GM06990 (cell line): Measurements from ENCODE around the gene SBNO2.

Source experiments
- DNase-seq: peaks from one replicate; pipeline ENCODE4 v3.0.0-alpha.2; 2011; ENCODE audit not compliant: insufficient read length; ENCODE audit errors: extremely low read depth
- H3K27me3 ChIP-seq: replicated peaks from 2 replicates; pipeline ENCODE4 v1.6.0; 2011; ENCODE audit warnings: low read length; ENCODE audit not compliant: control insufficient read depth, insufficient read depth
- H3K36me3 ChIP-seq: 2 replicates; pipeline ENCODE4 v1.5.1; 2011; ENCODE audit warnings: low read length; ENCODE audit not compliant: control insufficient read depth, insufficient read depth
- H3K4me3 ChIP-seq: replicated peaks from 2 replicates; pipeline ENCODE4 v1.5.1; 2011; ENCODE audit warnings: low read depth, mild to moderate bottlenecking, control low read depth, low read length
- TF ChIP-seq, protein P1 (sequence below): IDR thresholded peaks from 2 replicates; pipeline ENCODE4 v1.5.1; 2011; ENCODE audit warnings: low read length, control low read depth, mild to moderate bottlenecking, inconsistent platforms; ENCODE audit not compliant: insufficient read depth, poor library complexity, severe bottlenecking

SBNO2 gene, protein sequence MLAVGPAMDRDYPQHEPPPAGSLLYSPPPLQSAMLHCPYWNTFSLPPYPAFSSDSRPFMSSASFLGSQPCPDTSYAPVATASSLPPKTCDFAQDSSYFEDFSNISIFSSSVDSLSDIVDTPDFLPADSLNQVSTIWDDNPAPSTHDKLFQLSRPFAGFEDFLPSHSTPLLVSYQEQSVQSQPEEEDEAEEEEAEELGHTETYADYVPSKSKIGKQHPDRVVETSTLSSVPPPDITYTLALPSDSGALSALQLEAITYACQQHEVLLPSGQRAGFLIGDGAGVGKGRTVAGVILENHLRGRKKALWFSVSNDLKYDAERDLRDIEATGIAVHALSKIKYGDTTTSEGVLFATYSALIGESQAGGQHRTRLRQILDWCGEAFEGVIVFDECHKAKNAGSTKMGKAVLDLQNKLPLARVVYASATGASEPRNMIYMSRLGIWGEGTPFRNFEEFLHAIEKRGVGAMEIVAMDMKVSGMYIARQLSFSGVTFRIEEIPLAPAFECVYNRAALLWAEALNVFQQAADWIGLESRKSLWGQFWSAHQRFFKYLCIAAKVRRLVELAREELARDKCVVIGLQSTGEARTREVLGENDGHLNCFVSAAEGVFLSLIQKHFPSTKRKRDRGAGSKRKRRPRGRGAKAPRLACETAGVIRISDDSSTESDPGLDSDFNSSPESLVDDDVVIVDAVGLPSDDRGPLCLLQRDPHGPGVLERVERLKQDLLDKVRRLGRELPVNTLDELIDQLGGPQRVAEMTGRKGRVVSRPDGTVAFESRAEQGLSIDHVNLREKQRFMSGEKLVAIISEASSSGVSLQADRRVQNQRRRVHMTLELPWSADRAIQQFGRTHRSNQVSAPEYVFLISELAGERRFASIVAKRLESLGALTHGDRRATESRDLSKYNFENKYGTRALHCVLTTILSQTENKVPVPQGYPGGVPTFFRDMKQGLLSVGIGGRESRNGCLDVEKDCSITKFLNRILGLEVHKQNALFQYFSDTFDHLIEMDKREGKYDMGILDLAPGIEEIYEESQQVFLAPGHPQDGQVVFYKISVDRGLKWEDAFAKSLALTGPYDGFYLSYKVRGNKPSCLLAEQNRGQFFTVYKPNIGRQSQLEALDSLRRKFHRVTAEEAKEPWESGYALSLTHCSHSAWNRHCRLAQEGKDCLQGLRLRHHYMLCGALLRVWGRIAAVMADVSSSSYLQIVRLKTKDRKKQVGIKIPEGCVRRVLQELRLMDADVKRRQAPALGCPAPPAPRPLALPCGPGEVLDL (N-terminal part only)

DNA sequence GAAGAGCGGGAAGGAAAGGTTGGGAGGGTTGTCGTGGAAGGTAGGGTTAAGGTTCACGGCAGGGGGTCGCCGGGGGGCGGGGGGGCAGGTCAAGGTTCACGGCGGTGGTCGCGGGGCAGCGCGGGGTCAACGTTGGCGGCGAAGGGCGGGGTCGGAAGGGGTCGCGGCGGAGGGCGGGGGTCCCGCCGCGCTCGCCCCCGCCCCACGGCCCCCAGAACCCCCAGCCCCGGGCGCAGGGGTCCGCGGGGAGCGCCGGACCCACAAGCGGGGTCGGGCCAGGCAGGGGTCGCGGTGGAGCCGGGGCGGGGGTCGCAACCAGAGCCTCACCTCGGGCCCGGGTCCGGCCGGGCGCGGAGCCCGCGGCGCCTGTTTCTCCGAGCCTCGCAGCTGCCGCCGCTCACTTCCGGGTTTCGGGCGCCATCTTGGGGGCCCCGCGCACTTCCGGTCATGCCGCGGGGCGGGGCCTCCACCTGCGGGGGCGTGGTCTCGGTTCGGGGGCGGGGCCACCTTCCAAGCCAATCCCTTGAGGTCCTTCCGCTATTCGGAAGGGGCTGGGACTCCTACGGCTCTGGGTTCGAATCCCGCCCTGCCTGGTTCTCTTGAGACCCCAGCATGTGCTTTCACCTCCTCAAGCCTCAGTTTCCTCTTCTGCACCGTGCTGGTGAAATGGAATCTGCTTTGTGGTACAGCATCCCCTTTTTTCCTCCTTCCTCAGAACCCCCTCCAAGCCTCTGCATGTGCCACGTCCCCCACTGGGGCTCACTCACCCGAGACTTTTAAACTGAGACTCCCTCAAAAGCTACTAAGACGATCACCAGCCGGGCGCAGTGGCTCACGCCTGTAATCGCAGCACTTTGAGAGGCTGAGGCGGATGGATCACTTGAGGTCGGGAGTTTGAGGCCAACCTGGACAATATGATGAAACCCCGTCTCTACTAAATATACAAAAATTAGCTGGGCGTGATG, at the start of gene SBNO2:
Gene SBNO2, minus strand, starts transcription at position 424 of the 965 bp plus-strand sequence. CDS start 19,992 bp downstream, outside the sequence.
- peaks cover 1% of the 10 kb centered on the region for H3K36me3 ChIP-seq
- peak; percentile 91 for DNase-seq
- TF ChIP-seq, protein P1, sequence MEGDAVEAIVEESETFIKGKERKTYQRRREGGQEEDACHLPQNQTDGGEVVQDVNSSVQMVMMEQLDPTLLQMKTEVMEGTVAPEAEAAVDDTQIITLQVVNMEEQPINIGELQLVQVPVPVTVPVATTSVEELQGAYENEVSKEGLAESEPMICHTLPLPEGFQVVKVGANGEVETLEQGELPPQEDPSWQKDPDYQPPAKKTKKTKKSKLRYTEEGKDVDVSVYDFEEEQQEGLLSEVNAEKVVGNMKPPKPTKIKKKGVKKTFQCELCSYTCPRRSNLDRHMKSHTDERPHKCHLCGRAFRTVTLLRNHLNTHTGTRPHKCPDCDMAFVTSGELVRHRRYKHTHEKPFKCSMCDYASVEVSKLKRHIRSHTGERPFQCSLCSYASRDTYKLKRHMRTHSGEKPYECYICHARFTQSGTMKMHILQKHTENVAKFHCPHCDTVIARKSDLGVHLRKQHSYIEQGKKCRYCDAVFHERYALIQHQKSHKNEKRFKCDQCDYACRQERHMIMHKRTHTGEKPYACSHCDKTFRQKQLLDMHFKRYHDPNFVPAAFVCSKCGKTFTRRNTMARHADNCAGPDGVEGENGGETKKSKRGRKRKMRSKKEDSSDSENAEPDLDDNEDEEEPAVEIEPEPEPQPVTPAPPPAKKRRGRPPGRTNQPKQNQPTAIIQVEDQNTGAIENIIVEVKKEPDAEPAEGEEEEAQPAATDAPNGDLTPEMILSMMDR: no peak
- H3K27me3 ChIP-seq: no peaks in the 10 kb centered on the region
- peak within 1 kb of the TSS; percentile 93 for H3K4me3 ChIP-seq

GRCh38 chr19:1223018-1223855, 49.2 kb upstream of the SBNO2 start:
- H3K27me3 ChIP-seq: no peaks in the 10 kb centered on the region
- peaks cover 24% of the 10 kb centered on the region for H3K36me3 ChIP-seq
- TF ChIP-seq, protein P1: peak; percentile 55
- DNase-seq: no peak
- H3K4me3 ChIP-seq: no peak overlapping the region

DNA sequence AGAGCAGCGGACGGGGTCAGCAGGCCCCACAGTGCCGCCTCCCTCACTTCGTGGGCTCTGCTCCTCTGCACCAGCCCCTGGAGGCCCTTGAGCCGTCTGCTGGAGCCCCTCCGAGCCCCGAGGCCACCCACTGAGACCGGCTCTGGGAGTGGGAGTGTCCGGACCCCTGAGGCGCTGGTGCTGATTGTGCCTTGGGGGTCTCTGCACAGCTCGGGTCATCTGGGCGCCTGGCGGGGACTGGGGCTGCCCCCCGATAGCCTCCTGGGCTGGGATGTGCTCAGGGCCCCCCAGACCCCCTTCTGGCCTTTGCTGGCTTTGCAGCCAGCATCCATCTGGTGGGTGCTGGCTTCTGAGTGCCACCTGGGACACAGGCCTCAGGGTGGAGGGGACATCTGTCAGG, 48.3 kb upstream of the SBNO2 start:
- TF ChIP-seq, protein P1: peak; percentile 27
- H3K27me3 ChIP-seq: no peaks in the 10 kb centered on the region
- H3K4me3 ChIP-seq: no peak overlapping the region
- no peak for DNase-seq
- peaks cover 24% of the 10 kb centered on the region for H3K36me3 ChIP-seq

- TF ChIP-seq, protein P1: no peak
- Histone ChIP-seq H3K27me3 (no peaks in the 10 kb centered on the region), H3K36me3 (peaks cover 24% of the 10 kb centered on the region), H3K4me3 (no peak overlapping the region)
- no peak for DNase-seq
Measured at GRCh38 chr19:1221904-1222255, 47.8 kb upstream of the SBNO2 start.
